Astrocyte of the spinal cord (primary cell): ENCODE results near the gene CCDC85A.

Source experiments
- DNase-seq: peaks from one replicate; pipeline ENCODE4 v3.0.0; 2011; ENCODE audit warnings: low read depth, low spot score
- H3K4me3 ChIP-seq: 2 replicates; pipeline ENCODE4 v1.5.1; 2011; ENCODE audit warnings: low read depth, mild to moderate bottlenecking, low read length, moderate library complexity
- CTCF ChIP-seq: IDR thresholded peaks from 2 replicates; pipeline ENCODE4 v1.5.1; 2012; ENCODE audit warnings: low read depth, mild to moderate bottlenecking, low read length, inconsistent platforms
- in situ Hi-C: cut with HindIII; loops from 2 replicates; pipeline ENCODE4 v1.10.0; 2017; ENCODE audit warnings: low sequenced_read_pairs

Gene CCDC85A

DNA sequence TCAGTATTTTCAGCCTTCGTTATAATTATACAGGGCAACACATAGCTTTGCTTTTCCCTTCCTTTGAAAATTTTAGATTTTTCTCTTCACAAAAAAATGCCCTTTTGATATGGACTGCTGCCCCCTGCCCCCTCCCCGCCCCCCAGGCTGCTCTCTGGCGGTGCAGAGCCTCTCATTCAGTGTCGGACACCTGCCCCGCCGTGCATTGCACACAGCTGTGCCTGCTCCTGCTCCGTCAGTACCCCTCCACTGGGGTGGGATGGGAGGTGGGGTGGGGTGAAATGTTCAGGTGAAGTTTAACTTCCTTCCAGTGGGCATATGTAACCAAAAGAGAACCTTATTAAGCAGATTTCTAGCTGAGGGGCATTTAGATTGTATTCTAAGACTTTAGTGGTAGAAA is 148.0 kb downstream of the CCDC85A start:
- in situ Hi-C loops, result no loop called here
- no peak for DNase-seq
- no peak for TF ChIP-seq CTCF
- H3K4me3 ChIP-seq, result no peak overlapping the region

- in situ Hi-C loops, result no loop called here
- no peak for TF ChIP-seq CTCF
- no peak overlapping the region for H3K4me3 ChIP-seq
- no peak for DNase-seq
Measured at GRCh38 chr2:56333812-56334485, 150.2 kb downstream of the CCDC85A start.

DNA sequence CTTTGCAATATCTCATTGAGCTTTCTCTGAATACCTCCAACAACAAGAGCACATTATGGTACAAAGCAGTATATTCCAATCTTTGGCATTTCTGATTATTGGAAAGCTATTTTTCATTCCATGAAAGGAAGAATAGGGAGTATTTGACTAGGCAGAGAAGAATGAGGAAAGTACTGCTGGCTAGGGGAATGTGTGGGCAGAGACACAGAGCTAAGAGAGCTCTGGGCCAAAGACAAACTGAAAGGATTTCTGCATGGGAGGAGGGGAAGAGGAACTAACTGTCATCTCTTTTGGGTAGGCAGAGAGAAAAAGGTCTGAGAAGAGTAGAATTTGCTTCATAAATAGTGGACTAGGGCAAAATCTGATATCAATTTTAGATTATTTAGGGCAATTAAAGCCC is 150.8 kb downstream of the CCDC85A start:
- no peak for TF ChIP-seq CTCF
- no peak for DNase-seq
- in situ Hi-C loops, result no loop called here
- no peak overlapping the region for H3K4me3 ChIP-seq

DNA sequence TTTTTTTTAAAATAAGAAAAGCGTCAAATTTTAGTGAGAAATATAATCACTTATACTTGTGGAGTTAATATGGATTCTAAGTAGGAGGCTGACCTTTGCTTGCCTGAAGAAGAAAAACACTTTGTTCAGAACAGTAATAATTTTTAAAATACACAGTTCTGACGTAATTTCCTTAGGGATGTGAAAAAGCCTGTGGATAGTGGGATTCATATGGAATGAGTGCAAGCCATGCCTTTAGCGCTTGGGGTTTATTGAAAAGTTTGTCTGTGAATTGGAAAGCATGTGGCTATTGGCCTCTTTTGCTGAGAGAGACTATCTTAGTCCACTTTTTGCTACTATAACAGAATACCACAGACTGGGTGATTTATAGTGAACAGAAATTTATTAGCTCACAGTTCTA is 151.3 kb downstream of the CCDC85A start:
- DNase-seq, result no peak
- in situ Hi-C loops, result no loop called here

GRCh38 chr2:56337342-56337741 is 153.6 kb downstream of the CCDC85A start:
- in situ Hi-C loops, result no loop called here

More for the DNA sequence above, 151.3 kb downstream of the CCDC85A start:
- TF ChIP-seq CTCF, result no peak
- H3K4me3 ChIP-seq, result no peak overlapping the region

GRCh38 chr2:56338232-56338631 is 154.4 kb downstream of the CCDC85A start:
- H3K4me3 ChIP-seq, result no peak overlapping the region
- no peak for TF ChIP-seq CTCF
- in situ Hi-C loops, result no loop called here
- DNase-seq, result no peak

More at GRCh38 chr2:56337342-56337741, 153.6 kb downstream of the CCDC85A start:
- no peak for DNase-seq
- TF ChIP-seq CTCF, result no peak
- H3K4me3 ChIP-seq, result no peak overlapping the region

DNA sequence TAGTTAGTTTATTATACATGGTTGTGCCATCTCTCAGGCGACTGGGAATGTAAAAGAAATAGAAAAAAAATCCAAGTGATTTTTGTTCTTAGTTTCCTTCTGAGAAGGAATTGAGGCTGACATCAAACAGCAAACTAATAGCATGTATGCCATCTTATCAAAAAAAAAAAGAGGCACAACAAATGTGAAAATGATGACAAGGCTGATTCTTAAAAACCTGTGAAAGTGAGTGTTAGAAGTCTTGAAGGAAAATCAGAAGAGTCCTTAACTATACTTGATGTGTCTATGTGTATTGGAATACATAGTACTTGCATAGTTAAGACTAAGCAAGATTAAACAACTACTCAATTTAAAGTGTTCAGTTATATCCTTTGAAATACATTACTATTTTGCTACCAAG is 161.0 kb downstream of the CCDC85A start:
- DNase-seq, result no peak
- TF ChIP-seq CTCF, result no peak
- no peak overlapping the region for H3K4me3 ChIP-seq
- in situ Hi-C loops, result no loop called here
